ENCODE measurements around the gene SNED1.

GRCh38 chr2:240990726-240991377 is 7.6 kb upstream of the SNED1 start:
- TF ChIP-seq, protein P1, sequence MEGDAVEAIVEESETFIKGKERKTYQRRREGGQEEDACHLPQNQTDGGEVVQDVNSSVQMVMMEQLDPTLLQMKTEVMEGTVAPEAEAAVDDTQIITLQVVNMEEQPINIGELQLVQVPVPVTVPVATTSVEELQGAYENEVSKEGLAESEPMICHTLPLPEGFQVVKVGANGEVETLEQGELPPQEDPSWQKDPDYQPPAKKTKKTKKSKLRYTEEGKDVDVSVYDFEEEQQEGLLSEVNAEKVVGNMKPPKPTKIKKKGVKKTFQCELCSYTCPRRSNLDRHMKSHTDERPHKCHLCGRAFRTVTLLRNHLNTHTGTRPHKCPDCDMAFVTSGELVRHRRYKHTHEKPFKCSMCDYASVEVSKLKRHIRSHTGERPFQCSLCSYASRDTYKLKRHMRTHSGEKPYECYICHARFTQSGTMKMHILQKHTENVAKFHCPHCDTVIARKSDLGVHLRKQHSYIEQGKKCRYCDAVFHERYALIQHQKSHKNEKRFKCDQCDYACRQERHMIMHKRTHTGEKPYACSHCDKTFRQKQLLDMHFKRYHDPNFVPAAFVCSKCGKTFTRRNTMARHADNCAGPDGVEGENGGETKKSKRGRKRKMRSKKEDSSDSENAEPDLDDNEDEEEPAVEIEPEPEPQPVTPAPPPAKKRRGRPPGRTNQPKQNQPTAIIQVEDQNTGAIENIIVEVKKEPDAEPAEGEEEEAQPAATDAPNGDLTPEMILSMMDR (IDR thresholded peaks at IDR 0.05; ENCODE audit: low read depth, low read length, poor library complexity, severe bottlenecking), result no peak
- TF ChIP-seq EZH2phosphoT487 (IDR thresholded peaks at IDR 0.05; ENCODE audit: borderline replicate concordance, low read length), result no peak

Data from DOHH2 (cell line).